HFFc6 (cell line): ENCODE data around the gene TMEM132D. TPM values are rescaled to one million over a fixed set of nuclear protein-coding genes. Genes with fewer than 3 reads are reported as not detected.

ENCODE experiments used
- DNase-seq: peaks from one replicate; pipeline ENCODE4 v3.0.0-alpha.2; 2018
- H3K27ac Mint-ChIP-seq: 2 replicates; pipeline ENCODE4 v1.8.0; 2020; ENCODE audit warnings: mild to moderate bottlenecking, mixed read lengths
- H3K27me3 Mint-ChIP-seq: 2 replicates; pipeline ENCODE4 v1.8.0; 2021; ENCODE audit warnings: mild to moderate bottlenecking, moderate library complexity, mixed read lengths; ENCODE audit not compliant: insufficient read depth
- H3K36me3 Mint-ChIP-seq: 2 replicates; pipeline ENCODE4 v1.8.0; 2021; ENCODE audit warnings: low read depth, mixed read lengths
- H3K4me1 Mint-ChIP-seq: 2 replicates; pipeline ENCODE4 v1.8.0; 2020; ENCODE audit warnings: low read depth, mixed read lengths
- H3K4me3 Mint-ChIP-seq: 2 replicates; pipeline ENCODE4 v1.8.0; 2020; ENCODE audit warnings: mild to moderate bottlenecking, moderate library complexity, mixed read lengths
- H3K9me3 Mint-ChIP-seq: 2 replicates; pipeline ENCODE4 v1.8.0; 2020; ENCODE audit warnings: mild to moderate bottlenecking, mixed read lengths
- CTCF ChIP-seq: fragments of 200-600 bp; sonication (generic); IDR thresholded peaks from 2 replicates; pipeline ENCODE4 v1.5.0; 2021; ENCODE audit warnings: antibody characterized with exemption, mild to moderate bottlenecking
- total RNA-seq, 6 experiments: library from RNA; stranded (reverse); fragmentation: NEBNext Ultra II Directional; extraction: Animal tissue kit (Norgen Biotek cat#: 25700); gene quantifications; 2 replicates in 1 of 6; 3 replicates in 5 of 6; pipeline ENCODE4 v1.2.3, GENCODE V29; 2021

The TMEM132D gene
- total RNA-seq, 6 experiments from 2014 or later, result not detected

GRCh38 chr12:129765719-129766118, 138.1 kb downstream of the TMEM132D start:
- DNase-seq, result no peak
- no peak overlapping the region for H3K27ac Mint-ChIP-seq
- peaks cover 10% of the 10 kb centered on the region for H3K36me3 Mint-ChIP-seq
- TF ChIP-seq CTCF, result no peak
- H3K4me3 Mint-ChIP-seq, result no peak overlapping the region
- no peaks in the 10 kb centered on the region for H3K27me3 Mint-ChIP-seq
- peaks cover 73% of the 10 kb centered on the region for H3K9me3 Mint-ChIP-seq
- H3K4me1 Mint-ChIP-seq, result no peaks in the 10 kb centered on the region

- H3K4me1 Mint-ChIP-seq, result no peaks in the 10 kb centered on the region
- H3K27ac Mint-ChIP-seq, result no peak overlapping the region
- H3K27me3 Mint-ChIP-seq, result no peaks in the 10 kb centered on the region
Observed at GRCh38 chr12:129762436-129762835, 141.4 kb downstream of the TMEM132D start.

GRCh38 chr12:129753586-129753985, 150.2 kb downstream of the TMEM132D start:
- Mint-ChIP-seq H3K4me1 (no peaks in the 10 kb centered on the region), H3K4me3 (no peak overlapping the region), H3K9me3 (peaks cover 53% of the 10 kb centered on the region), H3K36me3 (no peaks in the 10 kb centered on the region), H3K27me3 (no peaks in the 10 kb centered on the region; the same call in 1 of the 2 replicates), H3K27ac (no peak overlapping the region)
- no peak for TF ChIP-seq CTCF
- DNase-seq, result no peak

More at GRCh38 chr12:129762436-129762835, 141.4 kb downstream of the TMEM132D start:
- peaks cover 5% of the 10 kb centered on the region for H3K36me3 Mint-ChIP-seq
- no peak overlapping the region for H3K4me3 Mint-ChIP-seq
- peaks cover 80% of the 10 kb centered on the region for H3K9me3 Mint-ChIP-seq
- DNase-seq, result no peak
- TF ChIP-seq CTCF, result no peak

GRCh38 chr12:129750421-129750820, 153.4 kb downstream of the TMEM132D start:
- no peak overlapping the region for H3K4me3 Mint-ChIP-seq
- no peak for TF ChIP-seq CTCF
- no peak for DNase-seq
- H3K27ac Mint-ChIP-seq, result no peak overlapping the region
- H3K36me3 Mint-ChIP-seq, result no peaks in the 10 kb centered on the region
- H3K4me1 Mint-ChIP-seq, result no peaks in the 10 kb centered on the region
- no peaks in the 10 kb centered on the region; the same call in 1 of the 2 replicates for H3K27me3 Mint-ChIP-seq
- peaks cover 32% of the 10 kb centered on the region for H3K9me3 Mint-ChIP-seq

GRCh38 chr12:129746318-129746717, 157.5 kb downstream of the TMEM132D start:
- Mint-ChIP-seq H3K36me3 (no peaks in the 10 kb centered on the region), H3K4me3 (no peak overlapping the region), H3K27ac (no peak overlapping the region), H3K4me1 (no peaks in the 10 kb centered on the region), H3K27me3 (no peaks in the 10 kb centered on the region), H3K9me3 (peaks cover 36% of the 10 kb centered on the region)
- no peak for DNase-seq
- TF ChIP-seq CTCF, result no peak

GRCh38 chr12:129729170-129729569, 174.7 kb downstream of the TMEM132D start:
- H3K4me3 Mint-ChIP-seq, result no peak overlapping the region
- H3K27me3 Mint-ChIP-seq, result no peaks in the 10 kb centered on the region
- H3K36me3 Mint-ChIP-seq, result peaks cover 11% of the 10 kb centered on the region
- TF ChIP-seq CTCF, result no peak
- peaks cover 56% of the 10 kb centered on the region for H3K9me3 Mint-ChIP-seq
- no peak overlapping the region for H3K27ac Mint-ChIP-seq
- no peak for DNase-seq
- H3K4me1 Mint-ChIP-seq, result no peaks in the 10 kb centered on the region
